H4 (cell line): ENCODE data around the gene DPP6. TPM values are rescaled to one million over a fixed set of nuclear protein-coding genes. Genes with fewer than 3 reads are reported as not detected.
A peak's percentile ranks its signal among the peaks of the same experiment; 100 is the strongest.

Experiments
- DNase-seq: peaks from one replicate; pipeline ENCODE4 v3.0.0-alpha.2; 2015; ENCODE audit warnings: low spot score
- total RNA-seq: library from RNA; depleted of rRNA; stranded (reverse); fragments of >200 nt; shearing (Covaris generic); gene quantifications from 2 replicates; pipeline ENCODE4 v1.2.3, GENCODE V29; 2014

DPP6 gene
- total RNA-seq, 1 experiment from 2014 or later, result 0.06 TPM

GRCh38 chr7:154532771-154533170 lies 480.6 kb downstream of the DPP6 start:
- no peak for DNase-seq

- no peak for DNase-seq
Observed at GRCh38 chr7:154540596-154540995, 488.4 kb downstream of the DPP6 start.

- DNase-seq, result no peak
Observed at GRCh38 chr7:154541606-154542005, 489.4 kb downstream of the DPP6 start.

- no peak for DNase-seq
Observed at GRCh38 chr7:154546946-154547587, 494.9 kb downstream of the DPP6 start.

GRCh38 chr7:154553711-154554265 lies 501.6 kb downstream of the DPP6 start:
- no peak for DNase-seq

- no peak for DNase-seq
Observed at GRCh38 chr7:154559454-154559853, 507.3 kb downstream of the DPP6 start.

GRCh38 chr7:154564676-154565075 lies 512.5 kb downstream of the DPP6 start:
- no peak for DNase-seq

- DNase-seq, result no peak
Observed at GRCh38 chr7:154566877-154567276, 514.7 kb downstream of the DPP6 start.

- no peak for DNase-seq
Observed at GRCh38 chr7:154568346-154568745, 516.1 kb downstream of the DPP6 start.

GRCh38 chr7:154569916-154570315 lies 517.7 kb downstream of the DPP6 start:
- no peak for DNase-seq

GRCh38 chr7:154571772-154572171 lies 519.6 kb downstream of the DPP6 start:
- no peak for DNase-seq

GRCh38 chr7:154574235-154574634 lies 522.0 kb downstream of the DPP6 start:
- no peak for DNase-seq

- DNase-seq, result no peak
Observed at GRCh38 chr7:154575497-154575896, 523.3 kb downstream of the DPP6 start.

- no peak for DNase-seq
Observed at GRCh38 chr7:154576604-154577003, 524.4 kb downstream of the DPP6 start.

GRCh38 chr7:154577141-154577873 lies 525.1 kb downstream of the DPP6 start:
- DNase-seq, result no peak

GRCh38 chr7:154578336-154578735 lies 526.1 kb downstream of the DPP6 start:
- DNase-seq, result no peak

GRCh38 chr7:154579711-154580110 lies 527.5 kb downstream of the DPP6 start:
- DNase-seq, result no peak

GRCh38 chr7:154581251-154581890 lies 529.2 kb downstream of the DPP6 start:
- no peak for DNase-seq

GRCh38 chr7:154583454-154583853 lies 531.3 kb downstream of the DPP6 start:
- DNase-seq, result no peak

- DNase-seq, result no peak
Observed at GRCh38 chr7:154584352-154585252, 532.4 kb downstream of the DPP6 start.

GRCh38 chr7:154587792-154588191 lies 535.6 kb downstream of the DPP6 start:
- no peak for DNase-seq

GRCh38 chr7:154591544-154591943 lies 539.3 kb downstream of the DPP6 start:
- peak; percentile 52 for DNase-seq
